ENCODE results near the gene FAM124A. TPM values are rescaled to one million over a fixed set of nuclear protein-coding genes. Genes with fewer than 3 reads are reported as not detected.

Gene FAM124A
- total RNA-seq, 4 donors from 2014 or later, result 1.9 to 17.7 (median 2.7) TPM

DNA sequence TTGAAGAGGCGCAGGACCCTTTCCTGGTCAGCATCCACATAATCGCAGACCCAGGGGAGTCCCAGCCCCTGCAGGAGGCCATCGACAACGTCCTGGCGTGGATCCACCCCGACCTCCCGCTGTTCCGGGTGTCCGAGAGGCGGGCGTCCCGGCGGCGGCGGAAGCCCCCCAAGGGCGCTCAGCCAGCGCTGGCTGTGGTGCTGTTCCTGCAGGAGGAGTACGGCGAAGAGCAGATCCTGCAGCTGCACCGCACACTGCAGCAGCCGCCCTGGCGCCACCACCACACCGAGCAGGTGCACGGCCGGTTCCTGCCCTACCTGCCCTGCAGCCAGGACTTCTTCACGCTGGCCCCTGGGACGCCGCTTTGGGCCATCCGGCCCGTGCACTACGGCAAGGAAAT lies 29.3 kb downstream of the FAM124A start:
- H3K4me3 ChIP-seq, result no peak overlapping the region
- in situ Hi-C loops (cut with MboI; ENCODE audit: low pct_ligation_motif_present in 1 of 4, low pct_unique_long_range_greater_than_20kb in 1 of 4, low sequenced_read_pairs in 3 of 4) (no loop called here), intact Hi-C loops (cut with DNase I; ENCODE audit: low total_unique reads) (no loop called here)
- H3K27me3 ChIP-seq, result no peaks in the 10 kb centered on the region
- no peaks in the 10 kb centered on the region for H3K36me3 ChIP-seq
- 96% methylated on average over 29 of the region's 31 CpGs; no CpG with 5 or more reads in 1 of the 2 donors for WGBS, 2 donors (ENCODE audit: low coverage in 1 of 2)
- TF ChIP-seq, protein P1, sequence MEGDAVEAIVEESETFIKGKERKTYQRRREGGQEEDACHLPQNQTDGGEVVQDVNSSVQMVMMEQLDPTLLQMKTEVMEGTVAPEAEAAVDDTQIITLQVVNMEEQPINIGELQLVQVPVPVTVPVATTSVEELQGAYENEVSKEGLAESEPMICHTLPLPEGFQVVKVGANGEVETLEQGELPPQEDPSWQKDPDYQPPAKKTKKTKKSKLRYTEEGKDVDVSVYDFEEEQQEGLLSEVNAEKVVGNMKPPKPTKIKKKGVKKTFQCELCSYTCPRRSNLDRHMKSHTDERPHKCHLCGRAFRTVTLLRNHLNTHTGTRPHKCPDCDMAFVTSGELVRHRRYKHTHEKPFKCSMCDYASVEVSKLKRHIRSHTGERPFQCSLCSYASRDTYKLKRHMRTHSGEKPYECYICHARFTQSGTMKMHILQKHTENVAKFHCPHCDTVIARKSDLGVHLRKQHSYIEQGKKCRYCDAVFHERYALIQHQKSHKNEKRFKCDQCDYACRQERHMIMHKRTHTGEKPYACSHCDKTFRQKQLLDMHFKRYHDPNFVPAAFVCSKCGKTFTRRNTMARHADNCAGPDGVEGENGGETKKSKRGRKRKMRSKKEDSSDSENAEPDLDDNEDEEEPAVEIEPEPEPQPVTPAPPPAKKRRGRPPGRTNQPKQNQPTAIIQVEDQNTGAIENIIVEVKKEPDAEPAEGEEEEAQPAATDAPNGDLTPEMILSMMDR (IDR thresholded peaks at IDR 0.05), result no peak
- TF ChIP-seq EP300 (IDR thresholded peaks at IDR 0.05; ENCODE audit: low read depth) (no peak), POLR2AphosphoS5 (IDR thresholded peaks at IDR 0.05) (no peak), POLR2A (IDR thresholded peaks at IDR 0.05) (no peak)
- H3K27ac ChIP-seq, result no peak overlapping the region
- peaks cover 0 to 6% (median 3%) of the 10 kb centered on the region in 4 donors for H3K4me1 ChIP-seq
- no peaks in the 10 kb centered on the region for H3K9me3 ChIP-seq
- DNase-seq, result no peak

DNA sequence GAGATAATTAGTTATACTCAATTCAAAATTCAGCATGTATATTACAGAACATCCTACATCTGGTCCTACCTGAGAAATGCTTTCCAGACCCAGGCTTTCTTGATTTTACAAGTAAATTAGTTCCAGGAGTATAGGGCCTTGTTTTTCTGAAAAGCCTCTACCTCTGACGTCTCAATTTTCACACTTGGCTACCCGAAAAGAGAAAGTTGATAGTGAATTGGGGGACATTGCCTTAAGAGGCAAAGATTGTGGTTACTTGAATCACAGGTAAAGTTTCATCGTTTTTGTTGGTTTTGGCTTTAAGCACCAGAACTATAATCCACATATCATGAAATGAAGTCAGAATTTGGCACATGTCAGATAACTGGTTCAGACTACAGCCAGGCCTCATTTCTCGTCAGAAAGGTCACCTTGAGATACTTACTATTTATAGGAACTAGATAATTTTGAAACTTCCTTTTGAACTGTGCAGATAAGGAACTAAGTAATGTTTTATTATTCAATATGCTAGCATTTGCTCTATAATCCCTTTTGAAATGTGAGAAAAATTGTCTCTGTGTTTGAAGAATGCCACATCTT lies 30.8 kb downstream of the FAM124A start:
- H3K36me3 ChIP-seq, result no peaks in the 10 kb centered on the region
- H3K4me1 ChIP-seq, result peaks cover 0 to 6% (median 0%) of the 10 kb centered on the region in 4 donors
- DNase-seq, result no peak
- in situ Hi-C loops (cut with MboI; ENCODE audit: low pct_ligation_motif_present in 1 of 4, low pct_unique_long_range_greater_than_20kb in 1 of 4, low sequenced_read_pairs in 3 of 4) (no loop called here), intact Hi-C loops (cut with DNase I; ENCODE audit: low total_unique reads) (no loop called here)
- WGBS, 2 donors (ENCODE audit: low coverage in 1 of 2), result 62 to 69% methylated on average over 4 of the region's 4 CpGs
- H3K4me3 ChIP-seq, result no peak overlapping the region
- H3K9me3 ChIP-seq, result no peaks in the 10 kb centered on the region
- H3K27me3 ChIP-seq, result no peaks in the 10 kb centered on the region
- TF ChIP-seq EP300 (IDR thresholded peaks at IDR 0.05; ENCODE audit: low read depth) (no peak), POLR2A (IDR thresholded peaks at IDR 0.05) (no peak), POLR2AphosphoS5 (IDR thresholded peaks at IDR 0.05) (no peak)
- TF ChIP-seq, protein P1 (IDR thresholded peaks at IDR 0.05), result no peak
- H3K27ac ChIP-seq, result no peak overlapping the region

DNA sequence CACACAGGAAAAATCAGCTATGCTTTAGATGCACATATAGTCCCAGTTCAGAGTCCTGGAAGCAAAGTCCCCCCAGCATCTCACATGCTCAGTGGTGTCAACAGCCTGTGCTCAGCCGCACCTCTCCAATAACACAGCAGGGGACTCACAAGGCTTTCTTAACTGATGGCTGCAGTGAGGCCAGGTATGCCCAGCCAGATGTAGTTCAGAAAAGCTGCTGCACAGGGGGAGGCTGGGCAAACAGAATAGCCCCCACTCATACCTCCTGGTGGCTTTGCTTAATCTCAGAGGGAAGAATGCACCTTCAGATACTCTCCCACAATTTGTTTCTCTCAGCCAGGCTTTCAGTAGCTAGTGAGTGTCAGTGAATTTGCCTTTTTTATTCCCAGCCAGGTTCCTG lies 33.4 kb downstream of the FAM124A start:
- no peak overlapping the region for H3K27ac ChIP-seq
- peaks cover 0 to 6% (median 0%) of the 10 kb centered on the region in 4 donors for H3K4me1 ChIP-seq
- no peaks in the 10 kb centered on the region for H3K9me3 ChIP-seq
- WGBS, 2 donors (ENCODE audit: low coverage in 1 of 2), result 100% methylated on average over 1 of the region's 1 CpG; no CpG with 5 or more reads in 1 of the 2 donors
- TF ChIP-seq POLR2AphosphoS5 (IDR thresholded peaks at IDR 0.05) (no peak), POLR2A (IDR thresholded peaks at IDR 0.05) (no peak), EP300 (IDR thresholded peaks at IDR 0.05; ENCODE audit: low read depth) (no peak)
- TF ChIP-seq, protein P1 (IDR thresholded peaks at IDR 0.05), result no peak
- DNase-seq, result no peak
- in situ Hi-C loops (cut with MboI; ENCODE audit: low pct_ligation_motif_present in 1 of 4, low pct_unique_long_range_greater_than_20kb in 1 of 4, low sequenced_read_pairs in 3 of 4) (no loop called here), intact Hi-C loops (cut with DNase I; ENCODE audit: low total_unique reads) (no loop called here)
- no peaks in the 10 kb centered on the region for H3K27me3 ChIP-seq
- H3K36me3 ChIP-seq, result no peaks in the 10 kb centered on the region
- no peak overlapping the region for H3K4me3 ChIP-seq

DNA sequence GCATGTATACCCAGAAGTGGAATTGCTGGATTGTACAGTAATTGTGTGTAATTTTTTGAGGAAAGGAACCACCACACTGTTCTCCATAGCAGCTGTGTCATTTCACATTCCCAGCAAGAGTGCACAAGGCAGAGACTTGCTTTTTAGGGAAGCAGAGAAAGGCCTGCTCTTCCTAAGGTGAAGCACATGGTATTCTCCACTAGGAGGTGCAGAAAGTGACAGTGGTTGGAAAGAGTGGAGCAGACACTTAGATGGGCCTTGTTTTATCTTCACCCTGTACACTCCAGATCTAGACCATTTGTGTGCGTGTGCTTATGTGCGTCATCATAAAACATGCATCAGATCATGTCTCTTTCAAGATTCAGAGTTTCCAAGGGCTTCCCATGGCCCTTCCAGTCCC lies 35.0 kb downstream of the FAM124A start:
- intact Hi-C loops (cut with DNase I; ENCODE audit: low total_unique reads), result no loop called here
- TF ChIP-seq, protein P1 (IDR thresholded peaks at IDR 0.05), result no peak
- TF ChIP-seq POLR2A (IDR thresholded peaks at IDR 0.05) (no peak), POLR2AphosphoS5 (IDR thresholded peaks at IDR 0.05) (no peak), EP300 (IDR thresholded peaks at IDR 0.05; ENCODE audit: low read depth) (no peak)
- Histone ChIP-seq H3K36me3 (no peaks in the 10 kb centered on the region), H3K4me1 (peaks cover 0 to 6% (median 0%) of the 10 kb centered on the region in 4 donors), H3K27ac (no peak overlapping the region), H3K4me3 (no peak overlapping the region), H3K27me3 (no peaks in the 10 kb centered on the region), H3K9me3 (no peaks in the 10 kb centered on the region)
- 97 to 100% methylated on average over 2 of the region's 2 CpGs for WGBS, 2 donors (ENCODE audit: low coverage in 1 of 2)
- in situ Hi-C loops (cut with MboI; ENCODE audit: low pct_ligation_motif_present in 1 of 4, low pct_unique_long_range_greater_than_20kb in 1 of 4, low sequenced_read_pairs in 3 of 4), result no loop called here
- no peak for DNase-seq

All from transverse colon (tissue), 4 donors.